Naive thymus-derived CD8-positive, alpha-beta T cell (primary cell): ENCODE data around the gene INTS11. TPM values are rescaled to one million over a fixed set of nuclear protein-coding genes. Genes with fewer than 3 reads are reported as not detected.
"Not testable (repeated sequence)": the region's sequence is repeated elsewhere in the genome, so short reads cannot be mapped to it uniquely, and the experiment has no call there.

Source experiments
- ATAC-seq, 2 donors: fragments of 150-1000 bp; cut with Tn5 transposase in 1 of 2; sonication (Bioruptor Pico), chemical (Tn5 transposase) in 1 of 2; 1 replicate in 1 of 2; 2 replicates in 1 of 2; pipeline ENCODE4 v1.10.0; 2021; ENCODE audit warnings: mild to moderate bottlenecking in 2 of 2, moderate library complexity in 2 of 2
- POLR2A ChIA-PET: fragments of 350-600 bp; sonication (Branson Sonifier 250); formaldehyde crosslinking; loops from one replicate; lab custom pipeline; 2021; ENCODE audit warnings: antibody characterized with exemption; lab: Charles Lee
- DNase-seq, 10 donors: peaks; one replicate each; pipeline versions ENCODE4 v3.0.0 to v3.0.0-alpha.2; 2020 to 2022
- H3K27ac Mint-ChIP-seq, 10 donors: one replicate each; pipeline ENCODE4 v1.8.0; 2020 to 2022; ENCODE audit warnings: mild to moderate bottlenecking in 10 of 10, mixed read lengths in 10 of 10, moderate library complexity in 4 of 10, inconsistent platforms in 1 of 10
- H3K27me3 Mint-ChIP-seq, 5 donors: one replicate each; pipeline ENCODE4 v1.8.0; 2021 to 2022; ENCODE audit warnings: mixed read lengths in 5 of 5
- H3K36me3 Mint-ChIP-seq, 3 donors: one replicate each; pipeline ENCODE4 v1.8.0; 2020 to 2022; ENCODE audit warnings: mixed read lengths in 3 of 3, mild to moderate bottlenecking in 2 of 3, inconsistent platforms in 1 of 3
- H3K4me1 Mint-ChIP-seq, 4 donors: one replicate each; pipeline ENCODE4 v1.8.0; 2021 to 2022; ENCODE audit warnings: mixed read lengths in 4 of 4
- H3K4me3 Mint-ChIP-seq, 10 donors: one replicate each; pipeline ENCODE4 v1.8.0; 2020 to 2022; ENCODE audit warnings: mild to moderate bottlenecking in 10 of 10, mixed read lengths in 10 of 10, moderate library complexity in 6 of 10, inconsistent platforms in 1 of 10
- H3K9me3 Mint-ChIP-seq, 9 donors: one replicate each; pipeline ENCODE4 v1.8.0; 2020 to 2022; ENCODE audit warnings: mixed read lengths in 9 of 9, mild to moderate bottlenecking in 3 of 9, inconsistent platforms in 1 of 9, moderate library complexity in 1 of 9
- polyA plus RNA-seq, 3 donors: library from polyadenylated mRNA; unstranded; fragments of 300-500 nt; fragmentation: Illumina TruSeq; gene quantifications; one replicate each; pipeline ENCODE4 v1.2.3, GENCODE V29; 2021
- total RNA-seq, 8 experiments: library from RNA in 2 of 8; stranded (reverse) in 2 of 8; gene quantifications; one replicate each; pipeline ENCODE4 v1.2.3 and lab custom pipeline; 2021 to 2026

The INTS11 gene
- total RNA-seq = 100 to 1,000 TPM; 171 to 174 TPM
- 10 to 100 TPM; 51.7 to 65.1 (median 59.9) TPM for polyA plus RNA-seq
- total RNA-seq (lab: John Stamatoyannopoulos, UW) = 81.3 to 149 (median 117) reads per million in 6 experiments

- POLR2A ChIA-PET = interaction anchor here (1.2 to 2.8 kb wide), 6 partner anchors 13 to 74 kb away, joined by 3 to 9 read pairs (median 6); partner anchors contain the start of genes AURKAIP1, CCNL2, DVL1 and PUSL1
- Mint-ChIP-seq H3K9me3 (no peaks in the 10 kb centered on the region), H3K4me1 (peaks cover 12 to 52% (median 34%) of the 10 kb centered on the region in 4 donors), H3K4me3 (peak within 1 kb of the TSS; percentile 85 to 95 (median 89)), H3K27ac (peak within 1 kb of the TSS; percentile 58 to 96 (median 90)), H3K36me3 (peaks cover 0 to 6% (median 0%) of the 10 kb centered on the region in 3 donors), H3K27me3 (no peaks in the 10 kb centered on the region)
- DNase-seq (peak; percentile 93 to 98 (median 96)), ATAC-seq (peak; percentile 84 to 90)
These were observed at the start of gene INTS11, which contains the start of gene CPTP for GRCh38 chr1:1324524-1325287. Gene INTS11, minus strand, starts transcription at chr1:1324660. Its CDS starts 52 bp downstream, at chr1:1324608. Gene CPTP, plus strand, starts transcription at chr1:1324802. Its CDS starts 2,109 bp downstream, at chr1:1326911.

- Mint-ChIP-seq H3K27ac (peak overlapping the region in 9 of 10 donors; percentile 19 to 99 (median 92)), H3K4me1 (peaks cover 9 to 48% (median 24%) of the 10 kb centered on the region in 4 donors), H3K4me3 (peak overlapping the region; percentile 62 to 96 (median 88)), H3K9me3 (no peaks in the 10 kb centered on the region), H3K27me3 (no peaks in the 10 kb centered on the region), H3K36me3 (no peaks in the 10 kb centered on the region)
- ATAC-seq (no peak), DNase-seq (no peak)
- POLR2A ChIA-PET = interaction anchor here (0.6 to 8.9 kb wide), 11 partner anchors 12 to 241 kb away, joined by 3 to 105 read pairs (median 8); partner anchors contain the start of genes CCNL2, DVL1, MIB2 and MRPL20
These were observed 49.5 kb upstream of the INTS11 start for GRCh38 chr1:1373815-1374588.

GRCh38 chr1:1373051-1373814, 48.8 kb upstream of the INTS11 start:
- DNase-seq = no peak
- POLR2A ChIA-PET = interaction anchor here (0.9 to 8.9 kb wide), 6 partner anchors 19 to 242 kb away, joined by 3 to 105 read pairs (median 18); partner anchors contain the start of genes CCNL2, DVL1, MIB2 and MRPL20
- no peak for ATAC-seq
- Mint-ChIP-seq H3K27ac (peak overlapping the region in 9 of 10 donors; percentile 25 to 94 (median 85)), H3K27me3 (no peaks in the 10 kb centered on the region), H3K4me1 (peaks cover 9 to 48% (median 24%) of the 10 kb centered on the region in 4 donors), H3K36me3 (no peaks in the 10 kb centered on the region), H3K9me3 (no peaks in the 10 kb centered on the region), H3K4me3 (peak overlapping the region in 9 of 10 donors; percentile 32 to 93 (median 82))

GRCh38 chr1:1371746-1372711, 47.6 kb upstream of the INTS11 start:
- H3K27ac Mint-ChIP-seq = peak overlapping the region; percentile 29 to 96 (median 90)
- ATAC-seq (peak; percentile 30 to 35), DNase-seq (peak; percentile 62 to 86 (median 78))
- no peaks in the 10 kb centered on the region for H3K9me3 Mint-ChIP-seq
- H3K27me3 Mint-ChIP-seq = no peaks in the 10 kb centered on the region
- peak overlapping the region; percentile 46 to 88 (median 64) for H3K4me3 Mint-ChIP-seq
- H3K4me1 Mint-ChIP-seq = peaks cover 9 to 48% (median 24%) of the 10 kb centered on the region in 4 donors
- POLR2A ChIA-PET = interaction anchor here (0.6 to 8.9 kb wide), 12 partner anchors 13 to 332 kb away, joined by 3 to 105 read pairs (median 6); partner anchors contain the start of genes CCNL2, DVL1, MIB2 and MRPL20
- H3K36me3 Mint-ChIP-seq = no peaks in the 10 kb centered on the region

GRCh38 chr1:1371364-1371745, 46.9 kb upstream of the INTS11 start:
- no peaks in the 10 kb centered on the region for H3K36me3 Mint-ChIP-seq
- H3K27ac Mint-ChIP-seq = peak overlapping the region in 8 of 10 donors; percentile 72 to 96 (median 90)
- peak; percentile 57 to 79 for ATAC-seq
- POLR2A ChIA-PET = interaction anchor here (0.7 to 8.9 kb wide), 10 partner anchors 12 to 332 kb away, joined by 3 to 105 read pairs (median 8); partner anchors contain the start of genes CCNL2, DVL1, MRPL20 and MXRA8
- peak in 9 of 10 donors; percentile 63 to 96 (median 91) for DNase-seq
- peak overlapping the region in 9 of 10 donors; percentile 10 to 85 (median 63) for H3K4me3 Mint-ChIP-seq
- H3K9me3 Mint-ChIP-seq = no peaks in the 10 kb centered on the region
- peaks cover 9 to 44% (median 24%) of the 10 kb centered on the region in 4 donors for H3K4me1 Mint-ChIP-seq
- H3K27me3 Mint-ChIP-seq = no peaks in the 10 kb centered on the region

GRCh38 chr1:1370771-1371300, 46.4 kb upstream of the INTS11 start:
- ATAC-seq (no peak), DNase-seq (peak in 1 of 10 donors; percentile 42)
- H3K9me3 Mint-ChIP-seq = no peaks in the 10 kb centered on the region
- POLR2A ChIA-PET = interaction anchor here (0.6 to 8.9 kb wide), 10 partner anchors 11 to 331 kb away, joined by 3 to 105 read pairs (median 8); partner anchors contain the start of genes CCNL2, DVL1, MRPL20 and MXRA8
- H3K4me3 Mint-ChIP-seq = peak overlapping the region in 6 of 10 donors; percentile 18 to 85 (median 64)
- no peaks in the 10 kb centered on the region for H3K27me3 Mint-ChIP-seq
- H3K36me3 Mint-ChIP-seq = no peaks in the 10 kb centered on the region
- peak overlapping the region in 8 of 10 donors; percentile 72 to 96 (median 90) for H3K27ac Mint-ChIP-seq
- peaks cover 9 to 41% (median 24%) of the 10 kb centered on the region in 4 donors for H3K4me1 Mint-ChIP-seq

GRCh38 chr1:1370094-1370493, 45.6 kb upstream of the INTS11 start:
- POLR2A ChIA-PET = interaction anchor here (0.7 to 8.9 kb wide), 7 partner anchors 11 to 248 kb away, joined by 3 to 105 read pairs (median 4); partner anchors contain the start of genes MRPL20 and MXRA8
- not testable (repeated sequence) for H3K9me3 Mint-ChIP-seq, H3K27me3 Mint-ChIP-seq, H3K36me3 Mint-ChIP-seq, ATAC-seq, DNase-seq
- Mint-ChIP-seq H3K4me3 (peak overlapping the region in 8 of 10 donors; percentile 3 to 56 (median 32)), H3K27ac (peak overlapping the region in 6 of 10 donors; percentile 36 to 95 (median 82)), H3K4me1 (peaks cover 7 to 36% (median 20%) of the 10 kb centered on the region in 4 donors)

GRCh38 chr1:1367315-1367714, 42.9 kb upstream of the INTS11 start:
- DNase-seq (no peak), ATAC-seq (no peak)
- H3K36me3 Mint-ChIP-seq = no peaks in the 10 kb centered on the region
- no peak overlapping the region for H3K4me3 Mint-ChIP-seq
- no peaks in the 10 kb centered on the region for H3K9me3 Mint-ChIP-seq
- no peak overlapping the region for H3K27ac Mint-ChIP-seq
- POLR2A ChIA-PET = interaction anchor here (8.9 kb wide), 1 partner anchor 13 kb away, joined by 105 read pairs; no protein-coding TSS in a partner anchor
- H3K27me3 Mint-ChIP-seq = no peaks in the 10 kb centered on the region
- peaks cover 2 to 20% (median 13%) of the 10 kb centered on the region in 4 donors for H3K4me1 Mint-ChIP-seq

- POLR2A ChIA-PET = no interaction called here
- Mint-ChIP-seq H3K27me3 (no peaks in the 10 kb centered on the region), H3K27ac (no peak overlapping the region), H3K9me3 (no peaks in the 10 kb centered on the region), H3K36me3 (no peaks in the 10 kb centered on the region), H3K4me1 (peaks cover 0 to 22% (median 10%) of the 10 kb centered on the region in 4 donors), H3K4me3 (no peak overlapping the region)
- DNase-seq (no peak), ATAC-seq (no peak)
These were observed 42.2 kb upstream of the INTS11 start for GRCh38 chr1:1366699-1367066.
